H1 (cell line): Measurements from ENCODE around the gene EIF4E2. TPM values are rescaled to one million over a fixed set of nuclear protein-coding genes. Genes with fewer than 3 reads are reported as not detected.

Experiments
- CTCF ChIA-PET: fragments of 300-600 bp; sonication (Branson Sonifier 250); formaldehyde crosslinking; loops from one replicate; lab custom pipeline; 2021; ENCODE audit not compliant: partially characterized antibody; lab: Charles Lee
- POLR2A ChIA-PET: fragments of 300-600 bp; sonication (Branson Sonifier 250); formaldehyde crosslinking; loops from one replicate; lab custom pipeline; 2021; ENCODE audit warnings: inconsistent platforms; ENCODE audit not compliant: partially characterized antibody; lab: Charles Lee
- DNase-seq, 2 experiments: peaks; one replicate each; pipeline versions ENCODE4 v3.0.0 to v3.0.0-alpha.2; 2010 to 2022; ENCODE audit warnings: low spot score in 2 of 2, low read depth in 1 of 2, mixed read lengths in 1 of 2
- FAIRE-seq: peaks from 2 replicates; lab custom pipeline; 2011; peaks lifted over from hg19 to GRCh38; lab: Jason Lieb, UNC
- H2AFZ ChIP-seq: 2 replicates; pipeline ENCODE4 v1.8.1; 2012; ENCODE audit warnings: low read length, inconsistent platforms
- H2AK5ac ChIP-seq: 2 replicates; pipeline ENCODE4 v1.6.1; 2013; ENCODE audit warnings: low read depth, low read length
- H2BK120ac ChIP-seq: replicated peaks from 2 replicates; pipeline ENCODE3; 2013; ENCODE audit warnings: low read depth, low read length, inconsistent platforms
- H2BK12ac ChIP-seq: 2 replicates; pipeline ENCODE4 v1.6.1; 2013; ENCODE audit warnings: low read depth, low read length
- H2BK15ac ChIP-seq: 2 replicates; pipeline ENCODE4 v1.6.1; 2013; ENCODE audit warnings: low read length
- H2BK20ac ChIP-seq: 2 replicates; pipeline ENCODE4 v1.6.1; 2013; ENCODE audit warnings: low read length
- H2BK5ac ChIP-seq: 2 replicates; pipeline ENCODE4 v1.6.1; 2013; ENCODE audit warnings: low read depth, low read length
- H3K14ac ChIP-seq: 2 replicates; pipeline ENCODE4 v1.6.1; 2013; ENCODE audit warnings: inconsistent platforms; ENCODE audit not compliant: insufficient read length
- H3K18ac ChIP-seq: 2 replicates; pipeline ENCODE4 v1.6.1; 2013; ENCODE audit warnings: low read length; ENCODE audit errors: extremely low read depth
- H3K23ac ChIP-seq: 2 replicates; pipeline ENCODE4 v1.6.1; 2013; ENCODE audit warnings: inconsistent platforms; ENCODE audit not compliant: insufficient read length
- H3K23me2 ChIP-seq: 2 replicates; pipeline ENCODE4 v1.6.1; 2013; ENCODE audit warnings: low read depth, low read length
- H3K27ac ChIP-seq: 2 replicates; pipeline ENCODE4 v1.6.1; 2011; ENCODE audit warnings: low read depth, low read length, inconsistent platforms
- H3K27me3 ChIP-seq, 4 experiments: replicated peaks in 1 of 4; 1 replicate in 1 of 4; 2 replicates in 3 of 4; pipeline versions ENCODE4 v1.6.1 to v1.8.1; 2011 to 2013; ENCODE audit warnings: low read length in 3 of 4, mild to moderate bottlenecking in 3 of 4, inconsistent platforms in 2 of 4, mixed read lengths in 2 of 4, moderate library complexity in 1 of 4; ENCODE audit not compliant: control insufficient read depth in 3 of 4, insufficient read depth in 3 of 4; ENCODE audit errors: extremely low read depth in 1 of 4
- H3K36me3 ChIP-seq, 4 experiments: 2 replicates each; pipeline versions ENCODE4 v1.6.1 to v1.8.1; 2011 to 2013; ENCODE audit warnings: mild to moderate bottlenecking in 4 of 4, low read length in 3 of 4, moderate library complexity in 2 of 4, control low read depth in 1 of 4, inconsistent platforms in 1 of 4; ENCODE audit not compliant: insufficient read depth in 4 of 4, control insufficient read depth in 2 of 4
- H3K4ac ChIP-seq: replicated peaks from 2 replicates; pipeline ENCODE3; 2013; ENCODE audit warnings: low read length, low read depth, mixed read lengths, inconsistent platforms; ENCODE audit not compliant: insufficient read length
- H3K4me1 ChIP-seq, 4 experiments: replicated peaks in 1 of 4; 1 replicate in 1 of 4; 2 replicates in 3 of 4; pipeline versions ENCODE4 v1.6.1 to v1.8.1; 2011 to 2013; ENCODE audit warnings: low read length in 3 of 4, inconsistent platforms in 2 of 4, mixed read lengths in 1 of 4; ENCODE audit not compliant: insufficient read depth in 4 of 4, control insufficient read depth in 3 of 4
- H3K4me2 ChIP-seq, 2 experiments: 2 replicates each; pipeline versions ENCODE4 v1.6.1 to v1.8.1; 2011 to 2013; ENCODE audit warnings: low read depth in 2 of 2, low read length in 2 of 2, control low read depth in 1 of 2, inconsistent platforms in 1 of 2, mild to moderate bottlenecking in 1 of 2; ENCODE audit not compliant: insufficient read depth in 1 of 2
- H3K4me3 ChIP-seq, 4 experiments: fragments of 200-600, 300-600 bp in 1 of 4; sonication (generic), shearing (Covaris generic), sonication (Bioruptor Twin) in 1 of 4; 2 replicates each; pipeline versions ENCODE4 v1.5.1 to v1.8.1; 2011 to 2016; ENCODE audit warnings: low read length in 4 of 4, low read depth in 3 of 4, control low read depth in 2 of 4, inconsistent platforms in 2 of 4, mild to moderate bottlenecking in 2 of 4, mixed read lengths in 1 of 4, moderate library complexity in 1 of 4; ENCODE audit not compliant: insufficient read depth in 2 of 4; ENCODE audit errors: extremely low read depth in 1 of 4
- H3K56ac ChIP-seq: replicated peaks from 2 replicates; pipeline ENCODE3; 2013; ENCODE audit warnings: low read depth, mild to moderate bottlenecking, mixed read lengths, low read length, inconsistent platforms; ENCODE audit not compliant: insufficient read length
- H3K79me1 ChIP-seq: 2 replicates; pipeline ENCODE4 v1.6.1; 2013; ENCODE audit warnings: low read depth, low read length, control low read depth
- H3K79me2 ChIP-seq, 2 experiments: 2 replicates each; pipeline versions ENCODE4 v1.6.1 to v1.8.1; 2012 to 2013; ENCODE audit warnings: low read length in 2 of 2, mild to moderate bottlenecking in 2 of 2, inconsistent platforms in 1 of 2; ENCODE audit not compliant: insufficient read depth in 2 of 2, control insufficient read depth in 1 of 2
- H3K9ac ChIP-seq, 4 experiments: replicated peaks in 1 of 4; 1 replicate in 1 of 4; 2 replicates in 3 of 4; pipeline versions ENCODE4 v1.6.1 to v1.8.1; 2011 to 2013; ENCODE audit warnings: low read depth in 3 of 4, low read length in 3 of 4, control low read depth in 2 of 4, mild to moderate bottlenecking in 2 of 4, moderate library complexity in 2 of 4, inconsistent platforms in 1 of 4; ENCODE audit errors: extremely low read depth in 1 of 4
- H3K9me3 ChIP-seq, 2 experiments: 2 replicates each; pipeline versions ENCODE4 v1.6.1 to v1.8.1; 2012 to 2013; ENCODE audit warnings: mild to moderate bottlenecking in 2 of 2, moderate library complexity in 2 of 2, control low read depth in 1 of 2, inconsistent platforms in 1 of 2, low read depth in 1 of 2, low read length in 1 of 2, mixed read lengths in 1 of 2; ENCODE audit not compliant: insufficient read depth in 2 of 2
- H4K20me1 ChIP-seq, 2 experiments: replicated peaks in 1 of 2; 2 replicates each; pipeline versions ENCODE3 to v1.8.1; 2011 to 2013; ENCODE audit warnings: inconsistent platforms in 2 of 2, low read length in 2 of 2, mild to moderate bottlenecking in 1 of 2; ENCODE audit not compliant: insufficient read depth in 2 of 2, control insufficient read depth in 1 of 2
- H4K5ac ChIP-seq: 2 replicates; pipeline ENCODE4 v1.6.1; 2013; ENCODE audit warnings: low read length, low read depth, mixed read lengths, inconsistent platforms; ENCODE audit not compliant: insufficient read length
- H4K8ac ChIP-seq: 2 replicates; pipeline ENCODE4 v1.8.0; 2013; ENCODE audit warnings: mild to moderate bottlenecking, moderate library complexity, low read length, inconsistent platforms; ENCODE audit not compliant: insufficient read depth; ENCODE audit errors: extremely low read depth
- H4K91ac ChIP-seq: replicated peaks from 2 replicates; pipeline ENCODE3; 2013; ENCODE audit warnings: low read length, mixed read lengths, inconsistent platforms; ENCODE audit not compliant: insufficient read length
- CTCF ChIP-seq, 3 experiments: IDR thresholded peaks; 1 replicate in 2 of 3; 2 replicates in 1 of 3; pipeline versions ENCODE4 v1.5.1 to v1.6.1; 2011; ENCODE audit warnings: low read length in 3 of 3, mild to moderate bottlenecking in 3 of 3, inconsistent platforms in 2 of 3, low read depth in 1 of 3, moderate library complexity in 1 of 3; ENCODE audit not compliant: insufficient read depth in 1 of 3; ENCODE audit errors: control extremely low read depth in 1 of 3
- GTF2F1 ChIP-seq: IDR thresholded peaks from 2 replicates; pipeline ENCODE4 v1.6.1; 2012; ENCODE audit warnings: low read depth, low read length, improper control_type of control experiment, borderline replicate concordance
- HDAC2 ChIP-seq, 2 experiments: fragments of 300-600 bp in 1 of 2; sonication (generic) in 1 of 2; IDR thresholded peaks; 2 replicates each; pipeline ENCODE4 v1.6.1; 2011 to 2012; ENCODE audit warnings: low read depth in 2 of 2, low read length in 2 of 2, mild to moderate bottlenecking in 2 of 2, moderate library complexity in 2 of 2, borderline replicate concordance in 1 of 2, inconsistent platforms in 1 of 2
- KDM4A ChIP-seq: IDR thresholded peaks from one replicate; pipeline ENCODE4 v1.7.1; 2012; ENCODE audit warnings: low read depth, mild to moderate bottlenecking, moderate library complexity, low read length, inconsistent platforms; ENCODE audit not compliant: severe bottlenecking
- NANOG ChIP-seq: IDR thresholded peaks from 2 replicates; pipeline ENCODE4 v1.6.1; 2011; ENCODE audit warnings: low read length, low read depth, mild to moderate bottlenecking, inconsistent platforms; ENCODE audit not compliant: insufficient read depth, poor library complexity, severe bottlenecking
- RXRA ChIP-seq: IDR thresholded peaks from 2 replicates; pipeline ENCODE4 v1.6.1; 2011; ENCODE audit warnings: low read depth, mild to moderate bottlenecking, low read length, moderate library complexity; ENCODE audit not compliant: insufficient read depth
- SIRT6 ChIP-seq: IDR thresholded peaks from one replicate; pipeline ENCODE4 v1.7.1; 2012; ENCODE audit warnings: low read length, inconsistent platforms
- SP2 ChIP-seq: IDR thresholded peaks from 2 replicates; pipeline ENCODE4 v1.6.1; 2012; ENCODE audit warnings: mild to moderate bottlenecking, low read length, inconsistent platforms
- USF2 ChIP-seq: IDR thresholded peaks from 2 replicates; pipeline ENCODE4 v1.6.1; 2011; ENCODE audit warnings: low read length, improper control_type of control experiment
- WGBS, 2 experiments: shearing (Covaris generic) in 1 of 2; methylation state at CpG; one replicate each; pipeline versions ENCODE4 v1.1.6 to v1.1.7; 2013 to 2015; ENCODE audit warnings: low lambda C conversion rate in 2 of 2, mixed read lengths in 2 of 2, inconsistent platforms in 1 of 2, low coverage in 1 of 2, missing lambda C conversion rate in 1 of 2; ENCODE audit not compliant: insufficient replicate concordance in 2 of 2, insufficient coverage in 1 of 2, insufficient read length in 1 of 2; ENCODE audit errors: extremely low coverage in 1 of 2, missing lambda C conversion rate in 1 of 2; 5-methylcytosine and 5-hydroxymethylcytosine counted together
- polyA plus RNA-seq, 7 experiments: library from polyadenylated mRNA; depleted of rRNA in 3 of 7; stranded (reverse) in 5 of 7; unstranded in 2 of 7; fragments of >200 nt in 5 of 7; fragments of 200-250 nt in 2 of 7; gene quantifications; 1 replicate in 5 of 7; 2 replicates in 1 of 7; 4 replicates in 1 of 7; pipeline versions ENCODE4 v1.2.1 to v1.2.3, GENCODE V29; 2011 to 2013; ENCODE audit warnings: missing spikeins in 2 of 7, mixed read lengths in 2 of 7
- total RNA-seq: library from RNA; stranded (reverse); fragmentation: NEBNext Ultra II Directional; extraction: Animal tissue kit (Norgen Biotek cat#: 25700); gene quantifications from 2 replicates; pipeline ENCODE4 v1.2.1, GENCODE V29; 2021

Gene EIF4E2
- total and polyA plus RNA-seq, 2 of the 8 experiments (the other 6 are each of a cell fraction or from before 2014, with no cell fraction given) = 39.4 to 114 TPM

DNA sequence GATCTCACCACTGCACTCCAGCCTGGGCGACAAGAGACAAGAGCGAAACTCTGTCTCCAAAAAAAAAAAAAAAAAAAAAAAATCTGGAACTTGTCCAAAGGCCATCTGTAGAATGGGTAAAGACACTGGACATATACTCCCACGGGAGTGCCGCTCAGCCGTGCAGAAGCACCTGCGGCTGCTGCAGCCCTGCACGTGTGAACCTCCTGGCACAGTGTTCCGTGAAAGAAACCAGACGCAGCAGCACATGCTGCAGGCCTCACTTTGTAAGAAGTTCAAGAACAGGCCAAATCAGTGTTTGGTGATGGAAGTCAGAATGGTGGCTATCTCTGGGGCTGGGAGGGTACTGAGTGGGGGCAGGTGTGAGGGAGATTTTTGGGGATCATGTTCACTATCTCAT, 18.1 kb upstream of the EIF4E2 start:
- WGBS, 2 experiments = 90% methylated on average over 4 of the region's 9 CpGs; no CpG with 5 or more reads in 1 of the 2 experiments
- H3K4me3 ChIP-seq = no peak overlapping the region
- H3K23me2 ChIP-seq = no peaks in the 10 kb centered on the region
- ChIA-PET POLR2A (interaction anchor here (1.3 to 1.7 kb wide), 2 partner anchors 32 to 38 kb away, joined by 3 to 5 read pairs; no protein-coding TSS in a partner anchor), CTCF (interaction anchor here (0.6 to 2.1 kb wide), 4 partner anchors 9 to 196 kb away, joined by 3 to 12 read pairs (median 6); no protein-coding TSS in a partner anchor)
- no peak overlapping the region for H2AFZ ChIP-seq
- no peak overlapping the region for H3K14ac ChIP-seq
- no peaks in the 10 kb centered on the region for H4K20me1 ChIP-seq
- H3K27ac ChIP-seq = no peak overlapping the region
- no peak overlapping the region for H3K56ac ChIP-seq
- H4K5ac ChIP-seq = no peak overlapping the region
- H3K79me2 ChIP-seq = no peaks in the 10 kb centered on the region
- no peaks in the 10 kb centered on the region for H3K79me1 ChIP-seq
- FAIRE-seq (no peak), DNase-seq (no peak)
- 0 out of 4 replicates have a peak, but pooled peaks cover 0 to 5% of the 10 kb centered on the region in 2 experiments for H3K9me3 ChIP-seq
- H3K18ac ChIP-seq = no peak overlapping the region
- no peak overlapping the region for H3K4ac ChIP-seq
- no peak overlapping the region for H2BK120ac ChIP-seq
- peaks cover 0 to 5% (median 0%) of the 10 kb centered on the region in 4 experiments; a peak in 2 of 7 replicates for H3K27me3 ChIP-seq
- H3K36me3 ChIP-seq = no peaks in the 10 kb centered on the region
- no peak overlapping the region for H2AK5ac ChIP-seq
- no peak overlapping the region for H2BK12ac ChIP-seq
- H2BK15ac ChIP-seq = no peak overlapping the region
- no peak overlapping the region for H4K8ac ChIP-seq
- no peak overlapping the region for H4K91ac ChIP-seq
- H3K4me2 ChIP-seq = no peak overlapping the region
- no peak overlapping the region for H3K9ac ChIP-seq
- H3K4me1 ChIP-seq = peaks cover 0 to 7% (median 2%) of the 10 kb centered on the region in 4 experiments; a peak in 4 of 7 replicates
- no peak overlapping the region for H2BK5ac ChIP-seq
- H3K23ac ChIP-seq = no peak overlapping the region
- H2BK20ac ChIP-seq = no peak overlapping the region
- TF ChIP-seq SIRT6 (no peak), CTCF (IDR thresholded peaks at IDR 0.05; ENCODE audit: control extremely low read depth in 1 of 3, insufficient read depth in 1 of 3, low read depth in 1 of 3, low read length in 3 of 3) (no peak), NANOG (no peak), SP2 (no peak), RXRA (no peak), KDM4A (no peak), GTF2F1 (no peak), HDAC2 (IDR thresholded peaks at IDR 0.05; ENCODE audit: borderline replicate concordance in 1 of 2, low read depth in 2 of 2, low read length in 2 of 2) (no peak), USF2 (no peak)
